Stimulated activated CD8-positive, alpha-beta memory T cell treated with anti-CD3 and anti-CD28 coated beads, Interleukin-12 subunit alpha, Interleukin-12 subunit beta, amount 100 ng/mL, for 1 hour (primary cell): Measurements from ENCODE around the gene TMSB4X.
"Not testable (repeated sequence)": the region's sequence is repeated elsewhere in the genome, so short reads cannot be mapped to it uniquely, and the experiment has no call there.

Source experiments
- DNase-seq: peaks from one replicate; pipeline ENCODE4 v3.0.0-alpha.2; 2020; ENCODE audit warnings: low read depth

The TMSB4X gene

GRCh38 chrX:12976819-12977732 is 2.2 kb downstream of the TMSB4X start:
- not testable (repeated sequence) for DNase-seq

GRCh38 chrX:12977761-12978204 is 2.9 kb downstream of the TMSB4X start:
- no peak for DNase-seq

- DNase-seq, result no peak
Observed at GRCh38 chrX:12978205-12979025, 3.5 kb downstream of the TMSB4X start.

GRCh38 chrX:12979026-12979607 is 4.2 kb downstream of the TMSB4X start:
- DNase-seq, result no peak

- no peak for DNase-seq
Observed at GRCh38 chrX:12979616-12980015, 4.7 kb downstream of the TMSB4X start.

GRCh38 chrX:12980039-12980438 is 5.1 kb downstream of the TMSB4X start:
- not testable (repeated sequence) for DNase-seq

GRCh38 chrX:12981880-12982279 is 7.0 kb downstream of the TMSB4X start:
- DNase-seq, result no peak

- DNase-seq, result no peak
Observed at GRCh38 chrX:12984603-12985319, 9.9 kb downstream of the TMSB4X start.

- no peak for DNase-seq
Observed at GRCh38 chrX:12985331-12985730, 10.4 kb downstream of the TMSB4X start.

- DNase-seq, result no peak
Observed at GRCh38 chrX:12986164-12986779, 11.4 kb downstream of the TMSB4X start.

GRCh38 chrX:12986886-12987285 is 12.0 kb downstream of the TMSB4X start:
- no peak for DNase-seq

GRCh38 chrX:12987340-12987739 is 12.4 kb downstream of the TMSB4X start:
- no peak for DNase-seq

GRCh38 chrX:12987900-12988594 is 13.1 kb downstream of the TMSB4X start:
- DNase-seq, result no peak

- no peak for DNase-seq
Observed at GRCh38 chrX:12988797-12989196, 13.9 kb downstream of the TMSB4X start.

GRCh38 chrX:12989461-12989860 is 14.6 kb downstream of the TMSB4X start:
- DNase-seq, result no peak

GRCh38 chrX:12991575-12991974 is 16.7 kb downstream of the TMSB4X start:
- no peak for DNase-seq

GRCh38 chrX:12992544-12993118 is 17.7 kb downstream of the TMSB4X start:
- DNase-seq, result no peak

GRCh38 chrX:12993826-12994225 is 18.9 kb downstream of the TMSB4X start:
- no peak for DNase-seq

- DNase-seq, result no peak
Observed at GRCh38 chrX:12994321-12994720, 19.4 kb downstream of the TMSB4X start.

GRCh38 chrX:12996934-12997435 is 22.1 kb downstream of the TMSB4X start:
- DNase-seq, result no peak
